CD4-positive, alpha-beta T cell treated with Interleukin-12 subunit alpha and Interleukin-12 subunit beta, for 1 hour (primary cell): ENCODE results near the gene C11orf21.

Source experiments
- DNase-seq: peaks from one replicate; pipeline ENCODE4 v3.0.0-alpha.2; 2020

C11orf21 gene

DNA sequence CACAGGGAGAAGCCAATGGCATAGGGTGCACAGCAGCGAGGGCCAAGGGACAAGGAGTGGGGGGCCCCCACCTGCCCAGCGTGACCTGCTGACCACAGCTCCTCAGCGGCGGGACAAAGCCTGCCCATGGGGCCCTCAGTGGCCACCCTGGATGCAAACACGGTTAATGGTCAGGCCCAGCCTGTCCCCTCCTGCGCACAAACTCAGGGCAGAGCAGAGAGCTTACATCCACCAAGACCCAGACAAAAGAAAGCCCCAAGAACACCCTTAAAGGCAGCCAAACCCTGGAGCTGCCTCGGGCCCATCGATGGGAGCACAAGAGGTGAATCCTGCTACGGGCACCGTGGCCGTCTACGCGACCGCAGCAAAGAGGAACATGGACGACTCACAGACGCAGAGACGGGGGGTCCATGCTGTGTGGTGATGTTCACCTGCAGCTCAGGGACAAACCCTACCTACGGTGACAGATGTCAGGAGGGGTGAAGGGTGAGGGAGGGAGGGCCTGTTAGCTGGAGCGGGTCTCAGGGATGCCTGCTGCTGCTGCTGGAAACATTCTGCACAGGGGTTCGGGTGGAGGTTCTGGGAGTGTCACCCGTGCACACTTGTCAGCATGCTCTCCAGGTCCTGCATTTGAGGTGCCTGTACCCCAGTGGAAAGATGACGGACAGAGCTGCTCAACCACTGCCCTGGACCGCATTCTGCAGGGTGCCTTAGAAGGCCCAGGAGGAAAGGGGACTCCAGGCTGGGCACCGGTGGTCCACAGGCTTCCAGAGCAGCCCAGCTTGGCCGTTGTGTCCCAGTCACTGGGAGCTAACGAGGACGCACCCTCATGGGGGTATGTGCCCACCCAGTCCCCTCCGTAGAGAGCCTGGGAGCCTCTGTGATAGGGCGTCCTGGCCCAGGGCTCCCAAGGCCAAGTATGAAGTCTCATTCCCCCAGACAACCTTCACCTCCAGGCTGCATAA is 42.9 kb downstream of the C11orf21 start:
- no peak for DNase-seq

DNA sequence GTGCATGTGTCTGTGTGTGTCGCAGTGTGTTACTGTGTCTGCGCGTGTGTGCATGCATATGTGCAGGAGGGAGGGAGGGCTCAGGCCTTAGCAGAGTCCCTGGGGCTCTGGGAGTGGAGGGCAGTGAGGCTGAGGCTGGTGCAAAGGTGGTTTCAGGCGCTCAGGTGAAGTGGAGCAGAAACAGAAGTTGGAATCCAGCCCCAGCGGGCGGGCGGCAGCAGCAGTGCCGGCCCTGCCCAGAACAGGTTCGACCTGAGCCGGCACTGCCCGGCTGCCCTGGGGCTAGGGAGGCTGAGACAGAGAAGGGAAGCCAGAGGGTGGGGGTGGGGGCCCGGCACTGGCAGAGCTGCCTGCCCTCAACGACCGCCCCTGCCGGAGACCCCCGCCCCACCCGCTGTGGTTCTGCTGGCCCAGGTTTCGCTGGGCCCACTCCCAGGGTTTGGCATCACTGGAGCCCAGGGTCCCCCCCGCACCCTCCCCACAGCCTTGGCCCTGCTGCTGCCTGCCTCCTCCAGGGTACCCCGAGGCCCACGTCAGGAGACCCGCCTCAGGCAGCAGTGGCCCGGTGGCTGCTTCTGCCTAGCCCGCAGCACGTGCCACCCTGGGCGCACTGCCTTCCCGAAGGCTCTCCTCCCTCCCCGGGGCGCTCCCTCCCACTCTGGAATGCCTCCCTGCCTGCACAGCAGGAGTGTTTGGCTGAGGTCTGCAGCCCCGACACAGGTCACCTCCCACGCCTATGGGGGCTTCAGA is 44.6 kb downstream of the C11orf21 start:
- no peak for DNase-seq

DNA sequence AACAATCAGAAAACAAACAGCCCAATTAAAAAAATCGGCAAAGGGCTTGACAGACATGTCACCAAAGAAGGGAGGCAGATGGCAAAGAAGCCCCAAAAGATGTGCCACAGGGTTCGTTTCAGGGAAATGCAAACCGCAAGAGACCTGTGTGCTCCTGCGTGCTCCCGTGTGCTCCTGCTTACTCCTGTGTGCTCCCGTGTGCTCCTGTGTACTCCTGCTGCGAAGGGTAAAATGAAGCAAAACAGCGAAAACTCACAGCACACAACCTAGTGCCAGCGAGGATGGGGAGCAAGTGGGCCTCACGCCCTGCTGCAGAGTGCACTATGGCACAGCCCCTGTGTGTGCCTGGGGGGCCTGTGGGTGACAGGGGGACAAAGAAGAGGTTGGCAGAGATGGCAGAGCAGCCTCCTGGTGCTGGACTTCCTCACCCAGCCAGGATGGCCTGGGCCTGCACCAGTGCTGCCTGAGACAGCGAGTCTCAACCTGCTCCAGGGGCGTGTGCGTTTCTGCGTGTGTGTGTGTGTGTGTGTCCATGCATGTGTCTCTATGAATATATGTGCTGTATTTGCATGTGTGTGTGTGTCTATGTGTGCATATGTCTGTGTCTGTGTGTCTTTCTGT is 45.3 kb downstream of the C11orf21 start:
- DNase-seq: no peak

DNA sequence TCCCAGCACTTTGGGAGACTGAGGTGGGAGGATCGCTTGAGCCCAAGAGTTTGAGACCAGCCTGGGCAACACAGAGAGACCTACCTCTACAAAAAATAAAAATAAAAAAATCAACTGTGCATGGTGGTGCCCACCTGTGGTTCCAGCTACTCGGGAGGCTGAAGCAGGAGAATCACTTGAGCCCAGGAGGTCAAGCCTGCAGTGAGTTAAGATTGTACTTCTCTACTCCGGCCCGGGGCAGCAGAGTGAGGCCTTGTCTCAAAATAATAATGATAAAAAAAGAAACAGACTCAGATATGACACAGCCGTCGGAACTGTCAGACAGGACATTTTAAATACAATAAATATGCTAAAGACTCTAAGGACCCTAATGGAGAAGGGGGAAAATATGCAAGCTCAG is 49.7 kb downstream of the C11orf21 start:
- DNase-seq: no peak

DNA sequence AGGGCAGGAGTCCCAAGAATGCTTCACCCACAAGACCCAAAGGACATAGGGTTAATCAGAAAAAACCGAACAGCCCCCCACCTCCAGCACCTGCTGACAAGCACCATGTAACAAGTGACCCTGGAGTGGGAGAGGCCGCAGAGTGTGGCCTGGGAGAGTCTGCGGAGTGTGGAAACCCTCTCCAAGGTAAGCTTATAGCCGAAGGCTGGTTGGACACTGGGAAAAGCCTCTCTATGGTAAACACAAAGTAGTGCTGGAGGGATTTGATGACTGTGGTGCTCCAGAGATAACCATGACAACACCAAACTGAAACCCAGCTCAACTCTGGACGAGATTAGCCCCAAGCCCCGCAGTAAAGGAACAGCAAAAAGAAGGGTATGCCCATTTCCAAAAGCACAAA is 50.6 kb downstream of the C11orf21 start:
- no peak for DNase-seq

DNA sequence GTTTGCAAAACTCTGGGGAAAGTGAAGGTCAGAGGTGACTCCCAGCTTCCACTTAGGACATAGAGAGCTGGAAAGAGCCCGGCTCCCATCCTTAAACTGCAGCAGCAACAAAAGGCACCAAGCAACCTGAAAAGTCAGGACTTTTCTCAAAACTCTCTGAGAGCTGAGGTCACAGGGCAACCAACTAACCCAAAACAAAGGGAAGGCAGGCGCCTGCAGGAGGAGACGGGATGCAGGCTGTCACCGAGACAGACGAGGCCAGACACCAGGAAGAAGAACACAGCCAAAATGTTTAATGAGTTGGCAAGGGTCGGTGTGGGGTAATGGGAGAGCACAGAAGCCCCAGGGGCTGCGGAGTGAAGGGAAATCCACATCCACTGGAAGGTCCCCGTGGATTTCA is 51.2 kb downstream of the C11orf21 start:
- DNase-seq: no peak

DNA sequence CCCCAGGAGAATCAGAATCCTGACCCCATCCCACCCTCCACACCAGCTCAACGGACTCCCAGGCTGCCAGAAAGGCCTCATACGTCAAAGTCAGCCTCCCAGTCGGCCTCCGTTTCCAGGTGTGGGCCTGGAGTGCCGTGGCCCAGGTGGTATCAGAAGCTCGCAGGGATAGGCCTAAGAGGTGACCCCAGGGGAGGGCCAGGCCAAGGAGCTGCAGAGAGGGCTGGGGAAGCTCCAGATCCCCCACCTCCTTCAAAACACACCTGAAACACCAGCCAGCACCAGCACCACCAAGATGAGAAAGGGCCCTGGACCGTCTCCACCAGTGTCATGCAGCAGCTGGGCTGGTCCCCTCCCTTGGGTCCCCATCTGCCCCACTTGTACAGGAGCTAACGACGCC is 51.7 kb downstream of the C11orf21 start:
- DNase-seq: no peak

DNA sequence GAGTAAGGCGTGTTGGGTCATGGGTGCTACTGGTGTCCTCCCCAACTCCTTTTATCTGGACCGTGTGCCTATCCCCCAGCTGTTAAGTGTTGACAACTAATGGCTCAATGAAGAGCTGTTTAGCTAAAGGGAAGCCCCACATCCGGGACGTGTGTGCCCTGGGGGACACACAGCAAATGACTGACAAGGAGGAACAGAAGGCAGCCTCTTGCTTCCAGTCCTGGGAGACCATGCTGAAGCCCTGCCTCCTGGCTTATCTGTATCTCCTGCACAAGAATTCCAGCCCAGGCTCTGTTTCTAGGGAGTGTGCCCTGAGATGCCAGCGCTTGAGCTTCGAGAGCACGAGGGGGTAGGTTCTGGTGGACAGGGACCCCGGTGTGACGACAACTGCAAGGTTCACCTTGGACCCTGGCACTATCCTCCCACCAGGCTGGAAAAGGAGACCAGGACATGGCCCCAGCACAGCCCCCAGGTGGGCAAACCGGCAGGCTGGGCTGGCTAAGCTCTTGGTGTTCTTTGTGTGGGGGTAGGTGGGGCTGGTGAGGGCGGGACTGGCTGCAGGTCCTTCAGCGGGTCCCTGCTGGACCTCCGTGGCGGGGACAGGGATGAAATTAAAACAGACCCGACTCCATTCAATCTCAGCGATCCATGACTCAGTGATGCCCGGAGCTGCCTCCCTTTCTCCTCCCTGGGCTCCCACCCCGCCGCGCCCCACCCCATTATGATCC is 52.4 kb downstream of the C11orf21 start:
- DNase-seq: no peak

DNA sequence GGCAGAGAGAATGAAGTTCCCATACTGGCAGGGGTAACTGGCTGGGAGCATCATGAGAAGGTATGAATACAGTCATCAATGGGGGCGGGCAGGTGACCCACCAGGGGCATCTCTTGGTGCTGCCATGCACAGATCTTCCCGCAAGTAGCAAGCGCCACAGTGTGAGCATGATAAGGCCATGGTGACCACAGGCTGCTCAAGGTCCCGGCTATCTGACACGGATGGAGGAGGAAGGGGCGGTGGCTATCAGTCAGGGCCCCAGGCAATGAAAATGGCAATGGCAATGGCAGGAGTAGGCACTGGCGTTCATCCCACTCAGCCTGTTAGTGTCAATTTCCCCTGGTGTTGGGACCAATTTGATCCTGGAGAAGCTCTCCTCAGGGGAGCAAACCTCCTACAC is 53.0 kb downstream of the C11orf21 start:
- no peak for DNase-seq

DNA sequence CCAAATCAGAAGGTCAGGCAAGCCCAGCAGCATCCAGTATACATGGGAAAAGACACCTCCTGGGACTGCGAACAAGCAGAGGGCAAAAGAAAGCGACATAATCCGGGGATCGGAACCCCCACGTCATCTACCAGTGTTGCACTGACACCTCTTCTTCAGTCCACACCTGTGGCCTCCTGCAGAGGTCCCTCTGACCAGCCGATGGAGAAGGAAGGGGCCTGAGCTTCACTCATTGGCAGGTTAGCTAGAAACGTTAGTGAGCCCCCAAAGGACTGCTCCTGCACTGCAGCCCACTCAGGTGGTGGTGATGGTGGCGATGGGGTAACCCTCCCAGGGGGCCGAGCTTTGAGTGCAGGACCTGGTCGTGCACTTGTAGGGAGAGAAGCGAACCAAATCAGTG is 53.5 kb downstream of the C11orf21 start:
- no peak for DNase-seq

DNA sequence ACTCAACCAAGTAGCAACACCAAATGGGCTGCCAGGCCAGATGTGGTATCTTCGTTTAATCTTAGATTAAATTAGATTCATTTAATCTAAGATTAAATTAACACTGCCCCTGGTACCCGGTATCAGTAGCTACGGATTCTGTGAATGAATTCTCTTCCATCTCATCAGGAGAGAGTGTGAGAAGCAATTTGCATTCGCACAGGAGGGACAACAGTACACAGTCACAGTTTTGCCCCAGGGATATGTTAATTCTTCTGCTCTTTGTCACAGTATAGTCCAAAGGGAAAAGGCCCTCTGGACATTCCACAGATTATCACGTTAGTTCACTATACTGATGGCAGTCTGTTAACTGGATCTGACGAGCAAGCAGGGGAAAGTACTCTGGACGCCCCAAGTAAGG is 54.2 kb downstream of the C11orf21 start:
- DNase-seq: no peak
